GM18499 (cell line): ENCODE data around the gene IRF2.

ENCODE experiments used
- ATAC-seq: cut with Tn5 transposase; IDR thresholded peaks from one replicate; pipeline ENCODE4 v1.9.1; 2021; ENCODE audit warnings: moderate number of reproducible peaks; ENCODE audit not compliant: insufficient read depth, unreplicated experiment

Gene IRF2

DNA sequence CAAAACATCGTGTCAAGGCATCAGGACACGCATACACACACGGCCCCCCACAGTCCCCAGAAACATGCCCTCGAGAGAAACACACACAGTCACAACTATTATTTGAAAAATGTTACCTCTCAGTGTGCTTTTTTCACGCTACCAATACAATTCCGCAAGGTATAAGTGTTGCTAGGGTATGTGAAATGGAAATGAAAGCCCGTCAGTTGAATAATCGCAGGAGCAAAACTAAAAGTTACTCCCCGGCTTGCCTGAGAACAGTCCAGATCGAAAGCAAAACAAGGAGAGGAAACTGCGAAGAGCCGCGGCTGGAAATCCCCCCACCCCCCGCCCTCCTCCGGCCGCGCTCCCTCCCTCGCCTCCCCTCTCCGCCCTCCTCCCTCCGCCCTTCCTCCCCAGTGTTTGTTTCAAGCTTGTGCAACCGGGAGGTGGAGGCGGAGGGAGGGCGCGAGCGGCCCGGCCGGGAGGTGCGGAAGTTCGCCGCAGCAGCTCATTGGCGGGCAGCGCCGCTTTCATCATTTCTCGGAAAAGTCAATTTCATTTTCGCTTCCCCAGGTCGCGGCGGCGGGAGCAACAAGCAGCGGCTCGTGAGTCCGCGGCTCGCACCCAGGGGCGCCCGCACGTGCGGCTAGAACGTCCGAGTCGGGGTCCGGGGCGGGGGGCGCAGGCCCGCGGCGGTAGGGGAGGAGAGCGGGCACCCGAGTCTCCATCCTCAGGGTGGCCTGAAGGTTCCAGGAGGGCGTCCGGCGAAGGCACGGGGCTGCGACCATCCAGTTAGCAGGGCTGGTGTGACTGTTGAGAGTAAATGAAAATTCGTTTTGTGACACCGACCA lies at the start of gene IRF2:
TSS of gene IRF2 (minus strand) at position 288 of the 833 bp plus-strand sequence. CDS start 45,486 bp downstream, outside the sequence.
- peak; percentile 26 for ATAC-seq

DNA sequence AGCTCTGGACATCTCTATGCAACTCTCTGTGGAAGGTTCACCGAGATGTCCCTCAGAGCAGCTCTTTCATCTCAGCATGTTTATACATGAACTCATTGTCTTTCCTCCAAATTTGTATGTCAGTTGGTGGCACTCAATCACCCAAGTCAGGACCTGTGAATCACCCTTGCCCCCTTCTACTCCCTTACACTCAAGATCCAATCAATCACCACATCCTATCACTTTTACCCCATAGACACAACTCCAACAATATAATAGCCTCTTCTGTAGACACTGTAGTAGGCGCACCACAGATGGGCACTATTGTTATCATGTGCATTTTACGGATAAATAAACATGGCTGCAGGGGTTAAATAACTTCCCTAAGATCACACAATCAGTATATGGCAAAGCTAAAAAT lies 41.3 kb upstream of the IRF2 start:
- ATAC-seq = no peak

DNA sequence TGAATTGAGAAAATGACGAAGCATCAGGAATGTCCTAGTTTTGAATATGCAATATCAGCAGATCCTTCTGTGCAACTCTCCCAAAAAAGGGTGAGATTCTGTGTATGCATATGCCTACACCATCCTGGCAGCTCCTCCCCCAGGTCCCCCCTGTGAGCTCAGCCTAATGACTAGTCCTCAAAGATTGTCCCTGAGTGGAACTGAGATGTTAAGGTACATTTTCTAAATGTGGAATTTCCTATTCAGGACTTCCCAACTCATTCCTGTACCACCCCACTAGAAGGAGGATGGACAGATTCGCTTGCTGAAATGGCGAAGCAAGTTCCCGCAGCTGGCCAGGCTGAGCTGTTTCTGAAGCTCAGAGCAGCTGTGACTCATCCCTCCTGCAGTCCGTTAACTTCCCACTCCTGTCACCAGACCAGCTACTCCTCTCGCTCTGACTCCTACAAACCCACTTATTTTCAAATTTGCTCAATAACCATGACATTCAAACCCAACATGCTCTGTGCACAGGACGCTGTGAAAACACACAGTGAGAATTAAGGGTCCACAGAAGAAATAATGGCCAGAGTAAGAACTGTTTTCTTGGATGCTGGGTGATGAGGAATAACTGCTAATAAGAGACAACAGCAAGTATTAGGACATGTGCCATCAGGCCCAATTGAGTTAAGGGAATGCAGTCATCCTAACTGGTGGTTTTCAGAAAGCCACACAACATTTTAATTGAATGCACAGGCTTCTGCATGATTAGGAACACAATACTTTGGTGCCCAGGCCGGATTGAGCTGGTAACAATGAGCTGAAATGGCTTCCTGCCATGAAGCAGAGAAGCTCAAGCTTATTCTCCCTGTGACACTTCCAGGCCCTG lies 40.0 kb upstream of the IRF2 start:
- peak; percentile 89 for ATAC-seq

DNA sequence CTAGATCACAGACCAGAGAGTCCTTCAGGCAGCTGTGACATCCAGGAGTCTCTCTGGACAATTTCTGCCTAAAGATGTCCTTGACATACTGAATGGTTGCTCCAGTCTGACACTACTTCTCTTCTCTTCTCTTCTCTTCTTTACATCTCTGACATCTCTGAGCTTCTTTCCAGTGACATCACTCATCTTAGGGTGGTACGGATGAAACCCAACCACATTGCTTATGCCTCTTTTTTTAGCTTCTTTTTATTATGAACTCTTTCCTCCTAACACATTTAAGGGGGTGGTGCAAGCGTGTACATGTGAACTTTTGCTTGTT lies 39.4 kb upstream of the IRF2 start:
- ATAC-seq = no peak

DNA sequence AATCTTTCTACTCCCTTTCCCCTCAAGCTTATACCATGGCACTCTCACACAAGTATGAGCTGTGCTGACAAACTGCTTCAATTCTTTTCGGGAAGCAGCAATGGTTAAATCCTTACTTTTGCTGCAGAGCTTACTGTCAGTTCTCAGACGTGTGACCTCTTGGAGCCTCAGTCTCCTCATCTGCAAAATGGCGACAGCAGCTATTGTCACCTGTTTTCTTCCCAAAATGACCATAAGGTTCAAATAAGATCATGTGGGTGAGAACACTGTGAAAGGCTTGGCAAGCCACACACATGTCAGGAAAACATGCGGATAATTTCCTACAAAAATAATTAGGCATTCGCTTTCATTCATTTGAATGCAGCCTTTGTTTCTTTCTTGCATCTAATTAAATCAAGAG lies 36.8 kb upstream of the IRF2 start:
- no peak for ATAC-seq

DNA sequence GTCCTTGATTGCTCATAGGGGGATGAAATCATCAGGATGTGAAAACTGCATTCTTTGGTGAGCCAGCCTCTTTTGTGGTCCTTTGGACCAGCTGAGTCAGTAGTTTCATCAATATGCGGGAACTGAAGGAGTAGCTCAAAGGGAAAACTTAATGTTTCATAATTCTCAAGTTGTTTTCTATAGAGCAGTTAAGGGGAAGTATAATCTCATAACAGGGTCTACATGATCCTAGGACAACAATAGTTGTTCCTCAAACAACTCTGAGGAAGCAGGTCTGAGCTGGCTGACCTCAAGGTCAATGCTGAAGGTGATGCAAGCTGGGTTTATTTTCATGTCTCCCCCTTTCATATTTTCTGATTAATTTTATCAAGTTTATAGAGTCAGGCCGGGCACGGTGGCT lies 36.1 kb upstream of the IRF2 start:
- no peak for ATAC-seq

DNA sequence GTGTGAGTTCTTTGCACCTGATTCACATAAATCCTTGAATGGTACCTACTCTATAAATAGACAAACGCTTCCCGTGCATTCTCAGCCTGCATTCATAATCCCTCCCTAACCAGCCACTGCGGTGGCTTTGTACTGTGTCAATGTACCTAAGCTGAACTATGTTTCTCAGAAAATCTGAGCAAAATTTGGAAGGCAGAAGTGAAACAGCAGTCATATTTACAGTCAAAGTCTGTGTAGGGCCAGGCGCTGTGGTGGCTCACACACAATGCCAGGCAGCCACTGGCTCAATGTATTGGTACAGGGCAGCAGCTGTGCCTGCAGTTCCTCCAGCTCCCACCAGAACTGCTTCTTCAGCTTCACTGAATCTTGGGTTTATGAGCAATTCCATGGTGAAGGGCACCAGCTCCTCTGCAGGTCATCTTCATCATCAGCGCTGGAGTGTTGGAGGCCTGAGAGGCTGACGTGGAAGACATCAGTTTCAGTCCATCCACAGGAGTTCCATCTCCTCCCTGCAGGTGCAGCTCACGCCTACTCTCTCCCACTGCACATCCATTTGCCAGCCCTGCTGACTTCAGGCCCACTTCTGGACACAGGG lies 32.3 kb upstream of the IRF2 start:
- peak; percentile 93 for ATAC-seq

DNA sequence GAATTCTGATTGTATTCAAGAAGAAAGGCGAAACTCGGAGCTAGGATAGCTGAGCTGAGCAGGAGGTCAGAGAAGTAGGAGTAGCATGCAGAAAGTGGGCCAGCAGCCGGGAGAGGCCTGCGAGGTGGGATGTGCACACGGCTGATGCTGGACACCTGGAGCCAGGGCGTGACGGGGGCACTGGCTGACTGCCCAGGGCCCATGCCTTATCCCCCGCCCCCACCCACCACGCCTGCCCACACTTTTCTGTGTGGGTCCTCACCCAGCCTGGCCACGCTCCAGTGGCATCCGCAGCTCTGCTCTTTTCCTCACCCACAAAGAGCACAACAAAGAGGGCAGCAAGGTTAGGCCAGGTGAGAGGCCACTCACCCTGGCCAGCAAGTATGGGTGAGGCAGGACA lies 30.0 kb upstream of the IRF2 start:
- ATAC-seq = no peak

DNA sequence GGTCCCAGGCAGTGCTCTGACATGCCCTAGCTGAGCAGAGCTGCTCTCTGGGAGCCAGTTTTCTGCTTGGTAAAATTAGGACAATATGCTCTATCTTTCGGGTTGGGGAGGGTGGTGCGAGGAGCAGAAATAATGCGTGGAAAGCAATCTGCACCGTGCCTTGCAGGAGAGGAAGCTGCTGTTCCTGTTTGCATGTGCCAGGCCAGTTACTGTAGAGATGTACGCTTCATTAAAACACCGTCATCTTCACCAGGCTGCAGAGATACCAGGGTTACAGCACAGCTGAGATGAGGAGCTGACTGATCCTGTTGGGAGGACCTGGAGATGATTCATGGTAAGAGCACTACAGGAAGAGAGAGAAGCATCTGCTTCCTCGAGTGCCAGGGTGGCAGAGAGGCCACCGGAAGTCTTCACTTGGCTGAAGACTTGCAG lies 29.5 kb upstream of the IRF2 start:
- ATAC-seq = no peak

DNA sequence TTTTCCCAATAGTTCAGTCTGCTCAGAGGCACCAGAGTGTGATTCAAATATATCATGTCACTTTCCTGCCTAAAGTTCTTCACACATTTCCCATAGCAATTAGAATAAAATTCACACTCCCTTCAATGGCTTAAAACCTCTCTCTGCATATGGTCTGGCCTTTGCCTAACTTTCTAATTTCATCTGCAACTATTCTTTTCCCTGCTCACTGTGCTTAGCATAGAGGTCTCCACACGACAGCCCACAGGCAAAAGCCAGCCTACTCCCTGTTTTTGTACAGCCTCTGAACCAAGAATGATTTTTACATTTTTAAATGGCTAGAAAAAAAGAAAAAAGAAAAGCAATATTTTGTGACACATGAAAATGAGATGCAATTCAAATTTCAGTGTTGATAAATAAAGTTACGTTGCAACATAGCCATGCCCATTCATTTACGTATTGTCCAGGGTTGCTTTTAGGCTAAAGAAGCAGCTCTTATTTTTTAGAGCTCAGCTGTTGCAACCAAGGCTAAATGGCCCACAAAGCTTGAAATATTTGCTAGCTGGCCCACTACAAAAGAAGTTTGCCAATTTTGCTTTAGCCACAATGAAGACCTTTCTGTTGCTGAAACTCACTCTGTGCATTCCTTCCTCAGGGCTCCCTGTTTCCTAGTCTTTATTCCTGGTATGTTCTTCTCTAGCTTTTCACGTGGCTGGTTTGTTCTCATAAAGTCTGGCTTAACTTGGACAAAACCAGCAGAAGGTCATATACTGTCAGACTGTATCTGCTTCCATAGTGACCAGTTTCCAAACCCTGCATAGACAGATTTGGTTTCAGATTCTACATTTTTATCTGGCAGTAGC lies 26.6 kb upstream of the IRF2 start:
- no peak for ATAC-seq

DNA sequence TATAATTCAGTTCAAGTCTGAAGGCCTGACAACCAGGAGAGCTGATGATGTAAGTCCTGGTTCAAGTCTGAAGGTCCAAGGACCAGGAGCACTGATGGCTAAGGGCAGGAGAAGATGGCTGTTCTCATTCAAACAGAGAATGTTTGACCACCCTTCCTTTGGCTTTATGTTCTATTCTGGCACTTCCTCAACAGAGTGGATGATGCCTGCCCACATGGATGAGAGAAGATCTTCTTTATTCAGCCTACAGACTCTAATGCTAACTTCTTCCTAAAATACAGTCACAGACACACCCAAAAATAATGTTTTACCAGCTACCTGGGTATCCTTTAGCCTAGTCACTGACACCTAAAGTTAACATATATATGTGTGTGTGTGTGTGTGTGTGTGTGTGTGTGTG lies 25.6 kb upstream of the IRF2 start:
- no peak for ATAC-seq

DNA sequence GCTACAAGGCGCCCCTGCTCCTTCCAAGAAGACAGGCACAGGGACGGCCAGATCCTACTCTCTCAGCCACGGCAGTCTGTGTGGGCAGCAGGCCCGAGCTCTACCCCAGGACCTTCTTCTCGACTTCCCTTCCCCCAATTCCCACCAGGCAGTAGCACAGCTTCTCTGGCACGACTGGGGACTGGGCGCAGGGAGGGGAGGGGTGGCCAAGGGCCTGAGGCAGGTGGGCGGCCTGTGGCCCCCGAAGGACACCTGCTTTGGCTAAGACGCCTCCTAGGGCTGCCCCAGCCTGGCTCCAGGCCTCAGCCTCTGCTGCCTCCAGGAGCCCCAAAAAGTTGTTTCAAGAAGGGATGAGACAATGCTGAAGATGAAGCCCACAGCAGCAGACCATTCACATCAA lies 24.2 kb upstream of the IRF2 start:
- no peak for ATAC-seq

DNA sequence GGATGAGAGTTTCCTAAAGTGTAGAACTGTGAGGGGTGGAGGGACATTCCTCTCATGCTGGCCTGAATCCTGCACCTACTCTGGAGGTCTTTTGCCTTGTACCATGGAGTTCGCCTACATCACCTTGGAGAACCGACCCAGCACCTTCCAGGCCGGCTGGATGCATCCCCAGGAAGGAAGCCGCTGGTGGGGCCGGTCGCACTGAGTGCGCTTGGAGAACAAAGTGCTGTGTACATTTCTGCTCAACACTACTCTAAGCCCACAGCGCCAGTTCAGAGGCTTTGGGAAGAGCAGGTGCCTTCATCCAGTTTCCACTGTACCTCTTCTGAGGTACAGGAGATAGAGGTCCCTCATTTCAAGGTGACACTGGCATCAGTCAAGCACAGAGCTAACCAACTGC lies 15.4 kb upstream of the IRF2 start:
- ATAC-seq = no peak

DNA sequence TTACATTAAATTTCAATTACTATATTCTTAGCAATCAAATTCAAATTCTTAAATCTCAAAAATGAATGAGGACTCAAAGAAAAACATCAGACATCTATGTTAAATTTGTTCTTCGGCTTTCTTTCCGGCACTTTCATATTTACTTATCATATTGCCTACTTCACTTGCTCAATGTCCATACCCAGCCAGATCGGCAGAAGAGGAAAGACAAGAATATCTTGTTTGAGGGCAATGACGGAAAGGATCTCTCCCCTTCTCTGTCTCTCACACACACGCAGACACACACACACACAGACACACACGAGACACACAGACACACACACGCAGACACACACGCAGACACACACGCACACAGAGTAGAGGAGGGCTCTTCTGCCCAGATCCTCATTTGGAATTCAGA lies 13.2 kb upstream of the IRF2 start:
- no peak for ATAC-seq

DNA sequence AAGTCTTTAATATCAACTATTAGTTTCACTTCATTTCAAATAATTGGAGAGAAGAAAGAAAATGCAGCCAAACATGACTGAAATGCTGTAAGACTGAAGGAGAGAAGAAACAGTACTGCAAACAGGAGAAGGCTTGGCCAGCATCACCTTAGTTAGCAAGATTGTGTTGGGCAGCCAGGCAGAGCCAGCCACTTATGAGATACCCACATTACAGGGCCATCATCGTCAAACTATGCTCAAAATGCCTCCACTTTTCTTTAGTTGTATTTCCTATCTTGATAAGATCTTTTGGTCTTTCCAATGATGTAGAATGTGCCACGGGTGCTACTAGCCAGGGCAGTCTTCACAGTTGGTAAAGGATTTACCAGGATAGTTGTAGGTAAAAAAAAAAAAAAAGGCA lies 10.9 kb upstream of the IRF2 start:
- ATAC-seq = no peak

DNA sequence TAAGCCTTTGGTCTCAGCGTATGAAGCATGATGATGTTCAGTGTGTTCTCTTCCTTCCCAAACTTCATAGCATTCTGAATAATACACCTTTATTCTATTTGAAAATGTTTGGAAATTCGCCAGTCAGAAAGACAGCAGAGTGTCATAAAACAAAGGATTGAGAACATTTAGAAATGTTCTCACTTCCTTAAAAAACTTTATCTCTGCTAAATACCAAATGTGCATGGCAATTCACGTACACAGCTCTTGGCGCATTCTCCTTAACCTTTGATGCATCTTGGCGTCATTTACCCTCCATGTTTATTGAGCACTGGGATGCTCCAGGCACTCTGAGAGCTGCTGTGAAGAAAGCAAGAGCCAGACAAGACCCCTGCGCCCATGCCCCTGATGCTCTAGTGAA lies 7.2 kb upstream of the IRF2 start:
- no peak for ATAC-seq

DNA sequence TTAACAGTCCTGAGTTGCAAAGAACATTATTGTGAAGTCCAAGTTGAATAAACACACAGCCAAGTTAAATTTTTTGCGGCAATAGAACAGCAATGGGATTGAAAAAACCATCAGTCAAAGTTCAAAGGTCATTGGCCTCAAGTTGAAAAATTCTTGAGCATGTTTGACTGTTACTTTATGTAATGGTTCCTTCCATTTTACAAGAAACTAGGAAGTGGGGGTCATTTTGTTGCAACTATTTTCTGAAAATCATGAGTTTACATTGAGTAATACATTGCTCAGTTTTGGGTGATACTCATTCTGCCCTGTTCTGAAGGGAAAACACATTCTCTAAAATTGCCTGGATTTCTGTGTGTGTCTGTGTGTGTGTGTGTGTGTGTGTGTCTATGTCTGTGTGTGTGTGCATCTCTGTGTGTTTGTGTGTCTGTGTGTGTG lies 5.2 kb upstream of the IRF2 start:
- no peak for ATAC-seq

DNA sequence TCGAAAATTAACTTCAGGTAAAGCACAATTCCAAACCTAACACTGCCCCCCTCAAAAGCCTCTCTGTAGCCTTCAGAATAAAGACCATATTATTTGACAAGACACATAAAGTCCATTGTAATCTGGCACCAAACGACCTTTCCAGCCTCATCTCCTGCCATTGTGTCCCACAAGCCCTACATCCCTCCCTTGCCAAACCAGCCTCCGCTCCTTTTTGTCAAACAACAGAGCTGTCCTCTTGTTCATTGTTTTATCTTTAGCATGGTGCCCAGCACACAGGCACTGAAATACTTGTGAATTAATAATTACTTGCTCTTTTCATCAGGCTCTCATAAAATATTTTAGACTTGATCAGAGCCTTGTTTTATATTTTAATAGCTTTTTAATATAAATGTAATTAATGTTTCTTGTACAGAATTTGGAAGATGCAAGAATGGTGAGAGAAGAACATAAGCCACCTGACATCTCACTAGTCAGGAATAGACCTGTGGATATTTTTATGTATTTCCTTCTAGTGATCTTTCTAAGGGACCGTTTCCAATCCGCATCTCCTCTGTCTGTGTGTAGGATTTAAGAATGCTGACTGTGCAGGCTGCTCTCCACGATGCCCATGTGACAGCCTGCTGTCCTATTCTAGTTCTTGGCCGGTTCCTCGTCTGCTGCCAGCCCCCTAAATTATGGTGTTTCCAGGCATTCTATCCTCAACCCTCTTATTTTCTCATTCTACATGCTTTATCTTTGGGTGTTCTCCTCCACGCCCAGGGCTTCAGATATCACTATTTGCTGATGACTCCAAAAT lies 3.0 kb upstream of the IRF2 start:
- no peak for ATAC-seq

DNA sequence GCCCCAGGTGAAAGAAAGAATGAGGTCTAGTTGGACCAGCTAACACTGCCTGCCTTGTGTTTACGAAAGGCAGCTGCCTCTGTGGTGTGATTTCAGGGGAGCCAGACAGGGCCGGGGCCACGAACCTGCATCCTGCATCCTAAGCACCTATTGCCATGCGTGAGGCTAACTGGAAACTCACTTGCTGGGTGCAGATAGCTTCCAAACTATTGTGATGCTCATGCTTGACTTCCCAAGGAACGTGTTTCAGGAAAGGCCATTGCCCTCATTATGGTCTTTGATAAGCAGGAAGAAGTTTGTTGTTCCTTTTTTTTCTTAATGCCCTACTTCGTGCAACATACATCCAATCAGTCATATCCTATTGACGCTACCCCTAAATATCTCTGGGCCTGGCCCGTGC lies 2.3 kb upstream of the IRF2 start:
- ATAC-seq = no peak

DNA sequence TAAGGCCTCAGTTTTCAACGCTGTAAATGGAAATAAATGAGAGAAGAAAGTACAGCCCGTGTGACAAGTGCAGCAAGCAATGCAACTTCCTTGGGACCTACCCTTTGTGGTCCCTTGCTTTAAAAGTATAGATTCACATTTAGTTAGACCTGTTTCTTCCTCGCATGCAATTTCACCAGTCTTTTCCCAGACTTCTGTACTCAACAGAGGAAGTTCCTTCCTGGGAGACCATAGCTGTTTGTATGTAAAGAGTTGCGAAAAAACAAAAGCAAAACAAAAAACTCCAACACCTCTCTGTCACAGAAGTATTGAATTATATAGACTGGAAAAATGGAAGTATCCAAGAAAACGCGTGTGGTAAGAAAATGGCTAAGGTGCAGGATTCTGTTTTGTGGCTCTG lies 1.1 kb upstream of the IRF2 start:
- no peak for ATAC-seq
